GM21717 (cell line): ENCODE data around the gene EAF1.
"Not testable (repeated sequence)": the region's sequence is repeated elsewhere in the genome, so short reads cannot be mapped to it uniquely, and the experiment has no call there.

ENCODE experiments used
- ATAC-seq: cut with Tn5 transposase; IDR thresholded peaks from one replicate; pipeline ENCODE4 v1.9.1; 2021; ENCODE audit warnings: mild to moderate bottlenecking, moderate library complexity; ENCODE audit not compliant: unreplicated experiment

The EAF1 gene

GRCh38 chr3:15451216-15452113, 24.1 kb downstream of the EAF1 start:
- no peak for ATAC-seq

DNA sequence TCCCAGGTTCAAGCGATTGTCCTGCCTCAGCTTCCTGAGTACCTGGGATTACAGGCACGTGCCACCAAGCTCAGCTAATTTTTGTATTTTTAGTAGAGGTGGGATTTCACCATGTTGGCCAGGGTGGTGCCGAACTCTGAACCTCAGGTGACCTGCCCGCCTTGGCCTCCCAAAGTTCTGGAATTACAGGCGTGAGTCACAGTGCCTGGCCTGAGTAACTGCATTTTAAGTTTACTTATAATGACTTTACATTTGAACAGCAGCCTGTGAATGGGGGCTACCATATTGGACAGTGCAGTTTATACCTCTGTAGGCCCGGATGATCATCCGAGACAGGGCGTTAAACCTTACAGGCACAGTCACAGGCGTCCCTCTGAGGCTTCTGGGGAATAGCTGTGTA, 24.8 kb downstream of the EAF1 start:
- ATAC-seq: no peak

DNA sequence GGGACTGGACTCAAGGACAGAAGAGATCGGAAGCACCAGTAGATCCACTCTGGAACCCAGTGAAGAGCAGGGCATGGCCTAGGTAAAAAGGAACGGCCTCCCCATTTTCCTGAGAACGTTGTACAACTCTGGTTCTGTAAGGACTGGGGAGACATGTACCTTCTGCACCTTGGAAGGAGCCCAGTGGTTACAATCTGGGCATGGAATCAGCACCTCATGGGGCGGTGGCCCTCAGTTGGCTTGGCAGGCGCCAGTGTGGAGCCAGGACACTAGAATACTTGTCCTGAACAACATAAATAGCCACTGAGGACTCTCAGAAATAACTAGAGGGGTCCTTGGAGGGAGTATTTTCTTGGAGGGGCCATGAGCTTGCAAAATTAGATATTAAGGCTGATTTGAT, 25.6 kb downstream of the EAF1 start:
- ATAC-seq: no peak

- no peak for ATAC-seq
These were observed 26.1 kb downstream of the EAF1 start for GRCh38 chr3:15453501-15453900.

- ATAC-seq: no peak
These were observed 26.7 kb downstream of the EAF1 start for GRCh38 chr3:15453991-15454625.

GRCh38 chr3:15454965-15455364, 27.6 kb downstream of the EAF1 start:
- ATAC-seq: no peak

DNA sequence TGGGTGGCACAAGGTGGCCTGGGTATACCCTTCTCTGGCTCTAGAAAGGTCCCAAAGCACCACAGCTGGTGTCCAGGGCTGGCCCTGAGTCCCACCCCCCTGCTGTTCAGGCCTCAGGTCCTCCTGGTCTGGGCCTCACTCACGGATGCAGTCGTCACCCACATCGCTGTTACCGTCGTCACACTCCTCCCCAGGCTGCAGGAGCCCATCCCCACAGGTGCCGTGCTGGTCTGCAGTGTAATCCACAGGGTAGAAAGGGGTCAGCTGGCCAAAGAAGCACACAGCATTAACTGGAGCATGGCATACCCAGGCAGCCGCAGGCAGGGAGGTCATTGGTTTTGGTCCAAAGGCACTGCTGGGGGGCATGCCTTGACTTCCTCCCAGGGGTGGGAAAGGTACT, 28.4 kb downstream of the EAF1 start:
- no peak for ATAC-seq

- no peak for ATAC-seq
These were observed 28.9 kb downstream of the EAF1 start for GRCh38 chr3:15456321-15456720.

GRCh38 chr3:15456915-15457314, 29.5 kb downstream of the EAF1 start:
- not testable (repeated sequence) for ATAC-seq

GRCh38 chr3:15458212-15458780, 30.9 kb downstream of the EAF1 start:
- ATAC-seq: no peak

DNA sequence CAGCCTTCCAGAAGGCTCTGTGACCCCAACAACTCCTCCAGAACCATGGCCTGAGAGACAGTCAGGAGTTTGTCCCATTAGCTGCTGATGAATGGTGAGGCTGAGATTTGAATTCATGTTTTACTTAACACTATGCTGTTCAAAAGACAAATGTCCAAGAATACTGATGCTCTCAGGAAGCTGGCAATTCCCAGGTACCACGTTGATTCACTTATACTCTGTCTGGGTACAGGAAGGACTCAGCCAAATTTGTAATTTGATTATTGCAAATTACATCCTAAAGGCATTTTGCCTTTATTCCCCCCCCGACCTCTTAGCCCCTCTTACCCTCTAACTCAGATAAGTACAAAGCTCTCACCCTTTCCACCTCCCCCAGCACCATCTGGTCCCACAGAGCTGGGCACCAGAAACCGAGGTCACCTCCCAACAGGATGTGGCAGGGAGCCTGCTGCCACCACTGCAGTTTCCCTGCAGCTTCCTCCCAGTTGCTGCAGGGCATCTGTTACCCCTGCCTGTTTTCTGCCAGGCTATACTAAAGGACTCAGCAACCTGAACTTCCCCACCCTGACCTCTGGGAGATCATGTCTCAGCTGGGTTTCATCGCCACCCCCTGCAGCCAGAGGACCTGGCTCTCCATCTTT, 33.6 kb downstream of the EAF1 start:
- ATAC-seq: no peak

GRCh38 chr3:15462451-15462850, 35.1 kb downstream of the EAF1 start:
- no peak for ATAC-seq

GRCh38 chr3:15465876-15466585, 38.6 kb downstream of the EAF1 start:
- ATAC-seq: no peak

- no peak for ATAC-seq
These were observed 40.1 kb downstream of the EAF1 start for GRCh38 chr3:15467227-15468181.

DNA sequence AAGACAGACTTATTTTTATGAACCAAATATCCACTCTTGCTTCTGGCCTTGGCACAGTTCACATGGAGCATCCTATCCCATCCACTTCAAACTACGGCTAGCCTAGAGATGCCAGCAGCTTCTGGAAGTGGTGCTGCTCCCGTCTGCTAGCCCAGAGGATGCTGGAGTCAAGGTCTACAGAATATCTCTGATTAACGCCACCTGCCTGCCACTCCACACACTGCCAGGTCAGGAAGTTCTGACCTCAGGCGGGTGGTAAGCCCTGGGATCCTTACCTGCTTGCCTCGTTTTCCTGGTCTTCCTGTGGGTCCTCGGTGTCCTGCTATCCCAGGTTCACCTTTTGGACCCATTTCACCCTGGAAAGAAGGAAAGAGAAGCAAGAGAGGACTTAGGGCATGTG, 42.9 kb downstream of the EAF1 start:
- no peak for ATAC-seq

DNA sequence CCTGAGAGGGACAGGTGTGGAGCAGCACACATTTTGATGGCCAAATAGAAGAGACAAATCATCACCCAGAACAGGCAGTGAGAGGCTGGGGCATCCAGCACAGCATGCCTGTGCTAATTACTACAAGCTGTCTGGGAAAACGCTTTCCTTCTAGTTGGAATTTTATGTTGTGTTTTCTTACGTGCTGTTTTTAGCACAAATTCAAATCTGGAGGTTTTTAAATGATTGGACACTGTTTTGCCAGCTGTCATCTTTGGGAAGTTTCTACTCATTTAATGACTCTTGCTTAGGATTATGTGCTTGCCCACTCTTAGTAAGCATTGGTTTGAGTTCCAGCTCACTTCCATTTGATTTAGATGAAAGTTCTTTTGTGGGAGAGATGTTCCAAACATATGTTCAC, 43.5 kb downstream of the EAF1 start:
- no peak for ATAC-seq

DNA sequence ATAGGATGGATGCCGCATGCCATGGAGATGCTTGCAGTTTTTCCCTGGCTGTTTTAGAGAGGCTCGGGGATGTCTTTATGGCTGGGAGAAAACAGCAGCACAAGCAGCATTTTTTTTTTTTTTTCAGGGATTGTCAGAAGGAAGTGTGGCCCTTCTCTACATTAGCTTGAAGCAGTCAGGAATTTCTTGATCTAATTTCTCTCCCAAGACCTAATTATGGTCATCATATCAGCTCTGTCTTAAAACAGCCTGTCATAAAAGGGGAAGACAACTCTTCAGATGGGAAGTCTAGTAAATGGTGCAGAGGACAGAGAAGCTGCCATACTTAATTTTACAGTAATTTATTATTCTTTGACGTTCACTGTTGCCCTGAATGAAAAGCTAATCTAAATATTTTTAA, 44.5 kb downstream of the EAF1 start:
- no peak for ATAC-seq

DNA sequence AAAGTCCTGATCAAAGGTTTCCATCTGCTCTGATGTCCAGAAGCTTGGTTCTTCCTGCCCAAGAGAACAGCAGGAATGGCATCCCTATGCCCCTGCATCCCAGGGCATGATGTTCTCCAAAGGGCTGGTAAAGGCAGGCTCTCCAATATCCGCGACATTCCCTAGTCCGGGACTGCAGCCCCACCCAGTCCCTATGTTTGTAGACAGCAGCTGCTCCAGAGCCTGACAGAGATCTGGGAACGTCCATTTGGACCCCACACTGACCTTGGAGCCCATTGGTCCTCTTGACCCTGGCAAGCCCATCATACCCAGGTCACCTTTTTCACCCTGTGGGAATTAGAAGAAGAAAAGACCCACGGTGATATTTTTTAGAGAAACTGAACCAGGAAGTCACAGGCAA, 47.8 kb downstream of the EAF1 start:
- no peak for ATAC-seq

DNA sequence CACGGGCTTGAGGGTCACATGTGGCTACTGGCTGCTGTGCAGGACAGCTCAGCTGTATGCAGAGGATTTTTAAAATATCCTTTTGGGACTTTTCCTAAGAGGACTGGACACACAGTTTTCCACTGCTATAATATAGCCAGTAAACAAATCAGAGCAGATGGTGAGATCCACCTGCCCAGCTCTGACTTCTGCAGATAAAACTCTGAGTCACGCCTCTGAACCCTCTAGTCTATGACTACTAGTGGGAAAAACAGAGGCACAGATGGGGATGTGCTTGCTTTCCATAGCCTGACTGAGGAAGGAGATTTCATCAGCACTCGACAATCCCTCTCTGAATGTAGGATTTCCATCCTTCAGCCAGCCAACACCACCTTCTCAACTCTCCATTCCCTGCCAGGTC, 49.0 kb downstream of the EAF1 start:
- no peak for ATAC-seq
